ENCODE results near the gene RXRA.

RXRA gene

GRCh38 chr9:134289241-134289875 is 36.9 kb upstream of the RXRA start:
- no peak for TF ChIP-seq CTCF (IDR thresholded peaks at IDR 0.05; ENCODE audit: insufficient read depth, missing control alignments)
- FAIRE-seq: no peak
- DNase-seq (ENCODE audit: insufficient read length, low spot score): no peak

DNA sequence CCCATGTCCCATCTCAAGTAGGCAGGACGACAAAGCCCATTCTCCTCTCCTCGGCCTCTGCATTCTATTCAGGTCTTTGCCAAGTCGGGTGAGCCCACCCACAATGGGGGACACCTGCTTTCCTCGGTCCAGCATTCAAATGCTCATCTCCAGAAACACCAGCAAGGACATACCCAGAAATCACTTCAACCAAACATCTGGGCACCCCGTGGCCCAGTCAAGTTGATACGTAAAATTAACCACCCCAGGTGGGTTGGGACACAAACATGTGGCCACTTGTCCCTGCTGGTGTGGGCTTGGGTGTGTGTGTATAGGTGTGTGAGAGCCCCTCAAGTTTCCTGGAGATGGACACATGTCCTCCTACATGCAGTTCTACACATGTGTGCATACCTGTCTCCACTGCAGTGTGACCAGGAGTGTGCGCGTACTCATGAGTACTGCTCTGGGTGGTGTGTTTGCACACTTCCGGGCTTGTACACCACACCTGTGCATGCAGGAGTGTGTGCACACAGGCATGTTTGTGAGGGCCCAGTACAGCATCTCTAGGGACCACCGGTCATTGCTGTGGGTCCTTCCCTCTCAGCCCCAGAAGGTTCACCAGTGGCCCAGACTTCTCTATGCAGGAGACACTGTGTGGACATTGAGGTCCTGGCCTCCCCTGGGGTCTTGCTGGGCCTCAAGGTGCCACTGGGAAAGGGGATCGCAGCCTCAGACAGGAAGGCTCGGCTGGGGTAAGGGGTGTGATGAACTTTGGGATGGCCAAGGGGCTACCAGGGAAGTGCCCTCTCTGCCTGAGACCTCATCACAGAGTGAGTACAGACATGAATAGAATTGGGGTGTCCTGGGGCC is 35.4 kb upstream of the RXRA start:
- DNase-seq (ENCODE audit: insufficient read length, low spot score) (no peak), FAIRE-seq (no peak)
- TF ChIP-seq CTCF (IDR thresholded peaks at IDR 0.05; ENCODE audit: insufficient read depth, missing control alignments): no peak

DNA sequence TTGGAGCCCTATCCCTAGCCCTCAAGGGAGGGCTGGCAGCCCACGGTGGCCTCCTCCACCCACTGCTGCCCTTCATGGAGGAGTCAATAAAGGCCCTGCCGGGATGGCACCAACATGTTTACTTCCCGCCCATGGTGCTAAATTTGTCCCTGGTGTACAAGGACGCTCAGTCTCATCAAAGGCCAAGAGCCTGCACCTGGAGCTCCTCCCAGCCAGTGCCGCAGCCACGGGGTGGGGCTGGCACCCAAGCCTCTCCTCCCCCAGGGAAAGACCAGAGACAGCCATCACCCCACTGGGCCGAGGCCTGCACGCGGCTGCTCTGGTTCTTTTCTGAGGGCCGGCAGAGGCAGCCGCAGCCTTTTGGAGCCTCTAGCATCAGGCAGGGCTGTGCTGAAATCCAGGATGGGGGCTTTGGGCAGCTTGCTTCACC is 34.8 kb upstream of the RXRA start:
- TF ChIP-seq CTCF (IDR thresholded peaks at IDR 0.05; ENCODE audit: insufficient read depth, missing control alignments): no peak
- DNase-seq (ENCODE audit: insufficient read length, low spot score) (no peak), FAIRE-seq (no peak)

DNA sequence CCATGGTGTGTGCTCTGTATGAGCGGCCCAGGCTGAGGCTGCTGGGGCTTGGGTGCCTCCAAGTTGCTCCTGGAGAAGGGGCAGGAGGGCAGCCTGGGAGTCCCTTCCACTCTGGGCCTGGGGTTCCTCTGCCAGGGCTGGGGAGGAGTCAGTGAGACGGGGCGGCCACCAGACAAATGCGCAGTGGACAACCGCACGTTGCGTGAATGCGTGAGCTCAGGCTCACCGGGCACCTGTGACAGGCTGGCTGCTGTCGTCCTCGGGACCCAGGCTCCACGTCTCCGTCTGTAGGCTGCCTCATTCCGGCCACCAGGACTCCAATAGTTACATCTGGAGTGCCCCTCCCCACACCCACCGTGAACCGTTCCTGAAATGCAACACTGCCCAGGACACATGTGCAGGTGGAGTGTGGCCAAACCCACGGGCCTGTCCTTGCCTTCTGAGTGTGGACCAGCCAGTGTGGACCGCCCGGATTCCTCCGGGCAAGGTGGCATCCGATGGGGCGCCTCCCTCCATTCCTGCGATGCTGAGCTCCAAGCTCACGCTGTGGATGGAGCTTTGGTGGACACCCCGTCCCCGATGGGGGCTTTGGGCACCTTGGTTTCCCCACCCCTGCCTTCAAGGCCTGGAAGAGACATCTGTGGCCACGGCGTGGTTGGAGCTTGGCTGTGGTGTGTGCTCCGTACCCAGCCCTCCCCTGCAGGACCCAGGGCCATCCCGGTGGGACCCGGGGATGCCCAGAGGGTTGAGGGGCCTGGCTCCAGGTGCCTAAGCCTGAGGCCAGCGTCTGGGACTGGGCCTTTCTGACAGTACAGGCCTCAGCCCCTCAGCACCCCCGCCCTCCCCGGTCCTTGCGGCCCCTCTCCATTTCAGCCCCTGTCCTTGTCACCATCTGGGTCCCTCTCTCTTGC is 34.0 kb upstream of the RXRA start:
- TF ChIP-seq CTCF (IDR thresholded peaks at IDR 0.05; ENCODE audit: insufficient read depth, missing control alignments): no peak
- DNase-seq (ENCODE audit: insufficient read length, low spot score) (no peak), FAIRE-seq (no peak)

DNA sequence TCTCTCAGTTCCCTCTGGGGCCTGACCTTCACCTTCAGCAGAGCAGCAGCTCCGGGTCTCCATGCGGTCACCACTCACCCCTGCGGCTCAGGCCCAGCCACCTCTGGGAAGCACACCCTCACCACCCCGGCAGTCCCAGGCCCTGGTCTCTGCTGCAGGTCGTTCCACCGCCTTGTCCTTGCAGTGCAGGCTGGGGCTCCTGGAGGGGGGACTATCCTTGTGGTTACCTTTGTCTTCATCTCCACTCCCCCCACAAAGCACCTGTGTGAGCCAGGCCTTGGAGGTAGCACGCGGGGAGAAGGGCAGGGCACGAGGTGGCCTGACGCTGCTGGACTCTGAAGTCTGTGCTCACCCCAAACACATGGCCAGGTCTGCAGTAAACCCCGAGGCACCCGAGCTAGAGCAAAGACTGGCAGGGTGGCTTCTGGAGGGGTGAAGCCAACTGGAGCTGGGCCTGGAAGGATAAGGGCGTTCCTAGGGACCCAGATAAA is 33.2 kb upstream of the RXRA start:
- DNase-seq (ENCODE audit: insufficient read length, low spot score) (no peak), FAIRE-seq (no peak)
- TF ChIP-seq CTCF (IDR thresholded peaks at IDR 0.05; ENCODE audit: insufficient read depth, missing control alignments): no peak

DNA sequence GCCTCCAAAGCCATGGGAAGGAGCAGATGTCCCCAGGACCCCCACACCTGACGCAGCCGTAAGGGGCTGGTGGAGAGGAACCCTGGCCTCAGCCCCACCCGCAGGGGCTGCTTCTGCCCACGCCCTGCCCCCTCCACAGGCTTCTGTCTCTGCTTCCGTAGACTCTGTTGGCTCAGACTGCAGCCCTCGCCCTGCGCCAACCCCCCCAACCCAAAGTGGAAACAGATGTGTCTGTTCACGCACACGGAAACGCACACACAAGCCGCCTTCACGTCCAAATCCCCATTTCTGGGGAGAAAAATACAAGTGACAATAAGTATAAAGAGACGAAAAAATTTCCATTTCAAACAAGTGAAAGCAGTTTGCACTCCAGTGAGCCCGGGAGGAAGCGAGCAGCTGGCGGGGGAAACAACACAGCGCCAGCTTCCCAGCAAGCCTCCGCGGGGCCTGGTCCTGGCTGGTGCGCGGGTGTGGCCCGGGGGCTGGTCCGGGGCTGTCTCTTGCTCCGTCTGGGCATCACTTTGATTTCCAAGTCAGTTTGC is 32.6 kb upstream of the RXRA start:
- TF ChIP-seq CTCF (IDR thresholded peaks at IDR 0.05; ENCODE audit: insufficient read depth, missing control alignments): no peak
- no peak for FAIRE-seq
- DNase-seq (ENCODE audit: insufficient read length, low spot score): no peak
